Omental fat pad (tissue), 4 donors: Measurements from ENCODE around the gene SLC8A1. TPM values are rescaled to one million over a fixed set of nuclear protein-coding genes. Genes with fewer than 3 reads are reported as not detected.

Experiments
- ATAC-seq: fragments of 150-250 bp; one replicate; pipeline ENCODE4 v1.9.1; 2016; ENCODE audit warnings: mild to moderate bottlenecking, moderate library complexity; ENCODE audit not compliant: low FRiP score
- DNase-seq: peaks from one replicate; pipeline ENCODE4 v3.0.0-alpha.2; 2019; ENCODE audit warnings: low spot score
- CTCF ChIP-seq, 3 donors: fragments of 450-650 bp; IDR thresholded peaks; one replicate each; pipeline ENCODE4 v1.5.1; 2016 to 2017; ENCODE audit warnings: antibody characterized with exemption in 3 of 3, mild to moderate bottlenecking in 3 of 3, moderate library complexity in 2 of 3
- total RNA-seq, 4 donors: library from RNA; depleted of rRNA; stranded (reverse); fragments of >200 nt; gene quantifications; one replicate each; pipeline ENCODE4 v1.1.0, GENCODE V29; 2016

SLC8A1 gene
- total RNA-seq, 4 donors from 2014 or later = 17.5 to 47.0 (median 30.0) TPM

DNA sequence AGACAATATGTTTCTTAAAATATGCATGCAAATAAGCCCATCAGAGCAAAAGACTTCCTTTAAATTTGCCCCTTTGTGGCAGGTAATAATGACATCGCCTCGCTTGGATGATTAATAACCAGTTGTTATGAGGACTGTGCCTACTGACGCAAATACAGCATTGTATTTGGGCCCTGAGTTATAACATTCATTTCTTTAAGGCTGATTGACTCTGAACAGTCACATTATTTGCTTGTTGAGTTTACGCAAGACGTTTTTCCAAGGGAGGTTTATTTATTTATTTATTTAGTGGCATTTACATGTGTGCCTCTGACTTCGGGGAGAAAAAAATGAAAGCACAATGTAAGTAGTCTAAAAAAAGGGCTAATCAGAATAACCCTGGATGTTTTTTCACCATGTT lies 88.3 kb downstream of the SLC8A1 start:
- DNase-seq (no peak), ATAC-seq (no peak)
- TF ChIP-seq CTCF (IDR thresholded peaks at IDR 0.05) = no peak

DNA sequence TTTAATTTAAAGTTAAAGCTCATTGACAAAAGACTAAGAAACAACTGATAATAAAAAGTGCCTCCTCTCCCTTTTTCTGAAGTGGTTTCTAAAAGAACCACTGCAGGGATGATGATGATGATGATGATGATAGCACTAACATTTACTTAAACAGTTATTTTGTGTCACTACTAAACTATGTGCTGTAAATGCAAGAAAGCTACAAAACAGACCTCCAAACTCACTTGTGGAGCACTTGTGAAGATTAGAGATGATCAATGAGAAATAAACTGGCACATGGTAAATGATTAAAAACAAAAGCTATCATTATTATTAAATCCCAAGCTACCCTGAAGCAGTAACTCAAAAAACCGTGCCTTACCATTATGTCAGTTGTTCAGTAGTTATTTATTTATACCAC lies 88.7 kb downstream of the SLC8A1 start:
- TF ChIP-seq CTCF (IDR thresholded peaks at IDR 0.05) = no peak
- DNase-seq (no peak), ATAC-seq (no peak)

DNA sequence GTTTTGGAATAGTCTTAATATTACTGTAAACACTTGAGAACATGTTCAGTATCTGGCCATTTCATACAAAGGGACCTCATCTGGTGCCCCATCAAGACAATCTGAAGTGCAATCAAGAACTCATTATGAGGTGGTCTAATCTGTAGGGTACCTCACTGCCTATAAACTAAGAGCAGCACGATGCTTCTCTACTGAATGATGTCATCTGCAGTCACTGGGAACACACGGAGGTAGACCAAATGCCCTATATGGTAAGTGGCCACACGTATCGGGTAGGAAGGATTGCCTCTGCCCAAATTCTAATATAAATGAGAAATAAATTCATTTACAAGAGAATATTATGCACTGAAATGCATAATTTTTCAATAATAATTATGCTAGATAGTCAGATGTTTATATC lies 90.4 kb downstream of the SLC8A1 start:
- DNase-seq = no peak
- no peak for TF ChIP-seq CTCF (IDR thresholded peaks at IDR 0.05)
- no peak for ATAC-seq

DNA sequence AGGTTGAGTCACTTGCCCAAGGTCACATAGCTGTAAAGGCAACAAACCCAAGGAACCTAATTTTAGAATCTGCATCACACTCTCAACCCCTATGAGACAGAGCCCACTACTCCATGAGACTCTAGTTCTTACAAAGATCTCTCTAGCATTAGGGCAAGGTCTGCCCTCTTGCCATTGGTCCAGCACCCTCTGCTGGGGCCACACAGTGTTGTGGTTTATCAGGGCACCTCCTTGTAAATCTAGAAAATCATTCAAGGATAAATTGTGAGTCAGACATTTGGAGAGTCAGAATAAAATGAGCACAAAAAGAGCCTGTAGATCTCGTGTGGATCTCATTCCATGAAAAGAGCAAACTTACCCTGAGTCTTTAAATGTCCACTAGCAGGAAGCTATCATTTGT lies 91.2 kb downstream of the SLC8A1 start:
- ATAC-seq (no peak), DNase-seq (no peak)
- TF ChIP-seq CTCF (IDR thresholded peaks at IDR 0.05) = no peak

GRCh38 chr2:40359811-40360210 lies 92.1 kb downstream of the SLC8A1 start:
- TF ChIP-seq CTCF (IDR thresholded peaks at IDR 0.05) = no peak
- no peak for DNase-seq
- no peak for ATAC-seq

DNA sequence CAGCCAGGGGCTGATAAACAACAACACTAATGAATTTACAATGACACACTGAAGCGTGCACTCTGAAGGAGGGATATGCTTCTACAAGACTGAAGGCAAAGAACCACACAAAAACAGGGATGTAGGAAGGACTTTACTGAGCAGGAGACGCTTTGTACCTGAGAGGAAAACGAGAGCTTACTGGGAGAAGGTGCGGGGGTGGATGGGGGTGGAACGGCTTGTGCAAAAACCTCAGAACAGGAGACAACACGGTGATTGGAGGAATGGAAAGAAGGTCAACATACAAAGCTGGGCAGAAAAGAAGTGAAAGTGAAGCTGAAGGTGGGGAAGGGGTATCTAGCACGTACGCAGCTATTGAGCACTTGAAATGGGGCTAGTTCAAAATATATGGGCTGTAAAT lies 93.1 kb downstream of the SLC8A1 start:
- no peak for ATAC-seq
- TF ChIP-seq CTCF (IDR thresholded peaks at IDR 0.05) = no peak
- DNase-seq = no peak

- TF ChIP-seq CTCF (IDR thresholded peaks at IDR 0.05) = no peak
- no peak for ATAC-seq
- DNase-seq = no peak
These were observed 94.2 kb downstream of the SLC8A1 start for GRCh38 chr2:40357667-40358066.
